HCT116 (cell line): ENCODE measurements around the gene LILRB3. TPM values are rescaled to one million over a fixed set of nuclear protein-coding genes. Genes with fewer than 3 reads are reported as not detected.

ENCODE experiments used
- ATAC-seq: fragments of 200-7000 bp; cut with Tn5 transposase; 2 replicates; pipeline ENCODE4 v1.9.1; 2020; ENCODE audit warnings: mild to moderate bottlenecking, moderate library complexity
- BruUV-seq: library from RNA; stranded (reverse); fragments of 400-500 nt; replicated peaks from 2 replicates; lab custom pipeline; 2021; lab: Mats Ljungman, UMichigan
- CTCF ChIA-PET: fragments of 300-600 bp; sonication (Branson Sonifier 250); formaldehyde crosslinking; loops from one replicate; lab custom pipeline; 2021; ENCODE audit warnings: antibody characterized with exemption; lab: Charles Lee
- POLR2A ChIA-PET: fragments of 300-600, 350-600 bp; sonication (Branson Sonifier 250); formaldehyde crosslinking; loops from one replicate; lab custom pipeline; 2021; ENCODE audit warnings: antibody characterized with exemption; lab: Charles Lee
- RAD21 ChIA-PET, 2 experiments: fragments of 300-600 bp; sonication (Branson Sonifier 250); formaldehyde crosslinking; loops; one replicate each; lab custom pipeline; 2023; ENCODE audit warnings: low total read pairs in 2 of 2; ENCODE audit not compliant: uncharacterized antibody in 2 of 2, unreplicated experiment in 2 of 2, low non-redundant PET in 1 of 2; lab: Charles Lee
- DNase-seq: peaks from one replicate; pipeline ENCODE4 v3.0.0-alpha.2; 2010; ENCODE audit warnings: low read depth, low spot score
- H2AFZ ChIP-seq: fragments of 200-600 bp; shearing (Covaris generic), sonication (generic); 2 replicates; pipeline ENCODE4 v1.6.1; 2017; ENCODE audit warnings: low read depth, mixed run types, mixed read lengths, antibody characterized with exemption, low read length; ENCODE audit not compliant: poor library complexity, severe bottlenecking
- H3K27ac ChIP-seq: 2 replicates; pipeline ENCODE4 v1.5.1; 2012; ENCODE audit warnings: low read depth, low read length
- H3K27me3 ChIP-seq: fragments of 200-600 bp; sonication (generic); 2 replicates; pipeline ENCODE4 v1.6.1; 2016; ENCODE audit warnings: mixed run types, low read length, mixed read lengths; ENCODE audit not compliant: insufficient read depth
- H3K36me3 ChIP-seq, 2 experiments: fragments of 200-500 bp in 1 of 2; fragments of 200-600 bp in 1 of 2; sonication (Bioruptor generic) in 1 of 2; sonication (generic) in 1 of 2; 2 replicates each; pipeline versions ENCODE4 v1.5.1 to v1.6.1; 2014 to 2016; ENCODE audit warnings: low read length in 2 of 2, inconsistent platforms in 1 of 2, mixed read lengths in 1 of 2, mixed run types in 1 of 2; ENCODE audit not compliant: insufficient read depth in 2 of 2, control insufficient read depth in 1 of 2
- H3K4me1 ChIP-seq, 2 experiments: fragments of 200-600 bp in 1 of 2; sonication (generic) in 1 of 2; 2 replicates each; pipeline versions ENCODE4 v1.5.1 to v1.6.1; 2012 to 2017; ENCODE audit warnings: low read length in 2 of 2, inconsistent platforms in 1 of 2, mild to moderate bottlenecking in 1 of 2, mixed read lengths in 1 of 2, mixed run types in 1 of 2, moderate library complexity in 1 of 2; ENCODE audit not compliant: insufficient read depth in 2 of 2, control insufficient read depth in 1 of 2
- H3K4me2 ChIP-seq: fragments of 200-600 bp; sonication (generic); 2 replicates; pipeline ENCODE4 v1.6.1; 2017; ENCODE audit warnings: mixed run types, low read length, mixed read lengths
- H3K4me3 ChIP-seq, 2 experiments: fragments of 200-600 bp in 1 of 2; sonication (generic) in 1 of 2; replicated peaks in 1 of 2; 2 replicates each; pipeline ENCODE4 v1.5.1; 2011 to 2016; ENCODE audit warnings: low read length in 2 of 2, control low read depth in 1 of 2, low read depth in 1 of 2, mild to moderate bottlenecking in 1 of 2, mixed read lengths in 1 of 2, mixed run types in 1 of 2
- H3K79me2 ChIP-seq: fragments of 200-600 bp; sonication (generic); 2 replicates; pipeline ENCODE4 v1.6.1; 2017; ENCODE audit warnings: mild to moderate bottlenecking, mixed run types, low read length, moderate library complexity, mixed read lengths; ENCODE audit not compliant: insufficient read depth
- H3K9ac ChIP-seq: fragments of 200-600 bp; sonication (generic); 2 replicates; pipeline ENCODE4 v1.6.1; 2016; ENCODE audit warnings: low read length, mixed read lengths
- H3K9me2 ChIP-seq: fragments of 200-600 bp; sonication (generic), shearing (Covaris generic); 2 replicates; pipeline ENCODE4 v1.6.1; 2017; ENCODE audit warnings: mixed run types, mild to moderate bottlenecking, moderate library complexity; ENCODE audit not compliant: insufficient read depth
- H3K9me3 ChIP-seq, 2 experiments: fragments of 200-500 bp in 1 of 2; fragments of 200-600 bp in 1 of 2; sonication (Bioruptor generic) in 1 of 2; sonication (generic) in 1 of 2; 2 replicates each; pipeline ENCODE4 v1.6.1; 2014 to 2017; ENCODE audit warnings: low read length in 2 of 2, mixed read lengths in 2 of 2, inconsistent platforms in 1 of 2, low read depth in 1 of 2, mild to moderate bottlenecking in 1 of 2, mixed run types in 1 of 2, moderate library complexity in 1 of 2; ENCODE audit not compliant: control insufficient read depth in 1 of 2, insufficient read depth in 1 of 2
- H4K20me1 ChIP-seq: fragments of 200-600 bp; sonication (generic), shearing (Covaris generic); 2 replicates; pipeline ENCODE4 v1.6.1; 2017; ENCODE audit warnings: mixed run types, mild to moderate bottlenecking, moderate library complexity; ENCODE audit not compliant: insufficient read depth
- ATF3 ChIP-seq: IDR thresholded peaks from 2 replicates; pipeline ENCODE4 v1.6.1; 2012
- CBX3 ChIP-seq: IDR thresholded peaks from 2 replicates; pipeline ENCODE4 v1.6.1; 2012; ENCODE audit warnings: low read depth
- CEBPB ChIP-seq: IDR thresholded peaks from 2 replicates; pipeline ENCODE4 v1.6.1; 2012; ENCODE audit warnings: low read depth
- ELF1 ChIP-seq: IDR thresholded peaks from 2 replicates; pipeline ENCODE4 v1.6.1; 2012; ENCODE audit warnings: low read depth, borderline replicate concordance
- JUND ChIP-seq: IDR thresholded peaks from 2 replicates; pipeline ENCODE4 v1.6.1; 2012
- POLR2A ChIP-seq: IDR thresholded peaks from 2 replicates; pipeline ENCODE4 v1.7.0; 2011; ENCODE audit warnings: borderline replicate concordance; ENCODE audit not compliant: insufficient read depth, insufficient read length; ENCODE audit errors: extremely low read depth
- POLR2AphosphoS5 ChIP-seq: IDR thresholded peaks from 2 replicates; pipeline ENCODE4 v1.6.1; 2011; ENCODE audit warnings: mild to moderate bottlenecking, low read depth, low read length, moderate library complexity
- RAD21 ChIP-seq: IDR thresholded peaks from 2 replicates; pipeline ENCODE4 v1.6.1; 2012; ENCODE audit warnings: low read depth, mild to moderate bottlenecking
- SIN3A ChIP-seq: IDR thresholded peaks from 2 replicates; pipeline ENCODE4 v1.6.1; 2012; ENCODE audit warnings: low read depth
- intact Hi-C: fragments of 100-400 bp; cut with micrococcal nuclease; formaldehyde crosslinking; loops from 2 replicates; pipeline ENCODE4 v1.10.0; 2022
- total RNA-seq: library from RNA; stranded (reverse); gene quantifications from one replicate; pipeline ENCODE4 v1.2.1, GENCODE V29; 2021; ENCODE audit not compliant: unreplicated experiment
- TF ChIP-seq, protein P1 (sequence below), 3 experiments: fragments of 200-600 bp in 1 of 3; sonication (generic) in 1 of 3; IDR thresholded peaks in 2 of 3; conservative IDR thresholded peaks in 1 of 3; 2 replicates each; pipeline ENCODE4 v1.5.1; 2012 to 2017; ENCODE audit warnings: low read depth in 2 of 3, low read length in 2 of 3, antibody characterized with exemption in 1 of 3, borderline replicate concordance in 1 of 3, control low read depth in 1 of 3, mild to moderate bottlenecking in 1 of 3, mixed read lengths in 1 of 3, mixed run types in 1 of 3, moderate library complexity in 1 of 3; ENCODE audit not compliant: insufficient read depth in 1 of 3

Gene LILRB3
- total RNA-seq, 1 experiment from 2014 or later = 0.12 TPM

DNA sequence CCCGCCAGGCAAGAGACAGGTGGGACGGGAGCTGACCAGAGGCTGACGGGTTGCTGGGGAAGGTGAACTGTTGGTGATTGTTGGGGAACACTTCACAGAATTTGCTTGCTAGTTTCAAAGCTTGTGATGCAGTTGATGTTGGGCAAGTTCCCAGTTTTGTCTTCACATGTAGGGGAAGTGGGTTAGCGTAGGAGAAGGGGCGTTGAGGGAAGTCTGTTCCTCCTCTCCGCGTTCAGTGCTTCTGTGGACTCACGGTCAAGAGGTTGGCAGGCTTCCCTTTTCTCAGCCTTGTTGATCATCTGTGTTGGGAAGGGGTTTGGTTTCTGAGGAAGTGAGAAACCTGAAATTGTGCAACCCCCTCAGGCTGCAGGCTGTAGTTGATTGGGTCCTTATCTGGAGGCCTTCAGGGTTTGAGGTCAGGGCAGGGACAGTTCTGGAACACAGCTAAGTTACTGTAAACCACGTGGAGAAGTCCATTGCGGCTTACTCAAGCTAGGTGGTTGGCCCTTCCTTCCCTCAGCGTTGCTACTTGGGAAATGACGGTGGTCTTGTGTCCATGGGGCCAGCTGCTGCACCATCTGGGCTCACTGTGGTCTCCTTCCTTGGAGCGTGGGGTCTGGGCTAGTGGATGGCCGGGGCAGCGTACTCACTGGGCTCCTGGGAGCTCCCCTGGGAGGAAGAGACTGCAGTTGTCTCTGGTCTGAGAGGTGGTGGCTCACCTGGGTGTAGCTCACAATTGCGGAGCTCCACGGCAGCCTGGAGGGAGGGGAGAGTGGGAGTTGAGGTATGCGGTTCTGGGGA lies 14.6 kb downstream of the LILRB3 start:
- no peak overlapping the region for H3K4me2 ChIP-seq
- no peaks in the 10 kb centered on the region for H3K9me2 ChIP-seq
- peaks cover 55% of the 10 kb centered on the region; the same call in 1 of the 2 replicates for H4K20me1 ChIP-seq
- no peaks in the 10 kb centered on the region for H3K9me3 ChIP-seq
- no peak overlapping the region for H3K4me3 ChIP-seq
- TF ChIP-seq RAD21 (no peak), POLR2A (peak; percentile 17), CBX3 (no peak), JUND (peak; percentile 30; the same call in 1 of the 2 replicates), ELF1 (no peak), CEBPB (no peak), SIN3A (peak; percentile 59), POLR2AphosphoS5 (no peak; the same call in 1 of the 2 replicates), ATF3 (no peak)
- TF ChIP-seq, protein P1, sequence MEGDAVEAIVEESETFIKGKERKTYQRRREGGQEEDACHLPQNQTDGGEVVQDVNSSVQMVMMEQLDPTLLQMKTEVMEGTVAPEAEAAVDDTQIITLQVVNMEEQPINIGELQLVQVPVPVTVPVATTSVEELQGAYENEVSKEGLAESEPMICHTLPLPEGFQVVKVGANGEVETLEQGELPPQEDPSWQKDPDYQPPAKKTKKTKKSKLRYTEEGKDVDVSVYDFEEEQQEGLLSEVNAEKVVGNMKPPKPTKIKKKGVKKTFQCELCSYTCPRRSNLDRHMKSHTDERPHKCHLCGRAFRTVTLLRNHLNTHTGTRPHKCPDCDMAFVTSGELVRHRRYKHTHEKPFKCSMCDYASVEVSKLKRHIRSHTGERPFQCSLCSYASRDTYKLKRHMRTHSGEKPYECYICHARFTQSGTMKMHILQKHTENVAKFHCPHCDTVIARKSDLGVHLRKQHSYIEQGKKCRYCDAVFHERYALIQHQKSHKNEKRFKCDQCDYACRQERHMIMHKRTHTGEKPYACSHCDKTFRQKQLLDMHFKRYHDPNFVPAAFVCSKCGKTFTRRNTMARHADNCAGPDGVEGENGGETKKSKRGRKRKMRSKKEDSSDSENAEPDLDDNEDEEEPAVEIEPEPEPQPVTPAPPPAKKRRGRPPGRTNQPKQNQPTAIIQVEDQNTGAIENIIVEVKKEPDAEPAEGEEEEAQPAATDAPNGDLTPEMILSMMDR (IDR thresholded peaks at IDR 0.05 in 2 of 3, conservative IDR thresholded peaks at IDR 0.05 in 1 of 3; ENCODE audit: borderline replicate concordance in 1 of 3, insufficient read depth in 1 of 3, low read depth in 2 of 3, low read length in 2 of 3) = no peak
- peaks cover 9 to 47% of the 10 kb centered on the region in 2 experiments for H3K4me1 ChIP-seq
- peaks cover 37 to 50% of the 10 kb centered on the region in 2 experiments for H3K36me3 ChIP-seq
- peak; percentile 37 for ATAC-seq
- RAD21 ChIA-PET = no interaction called here
- no peaks in the 10 kb centered on the region for H3K27me3 ChIP-seq
- BruUV-seq = no TSS peak
- intact Hi-C loops = no loop called here
- CTCF ChIA-PET = no interaction called here
- POLR2A ChIA-PET = interaction anchor here (1.0 kb wide), 1 partner anchor 17 kb away, joined by 3 read pairs; the partner anchor contains the start of gene TSEN34
- peaks cover 49% of the 10 kb centered on the region for H3K79me2 ChIP-seq
- peak overlapping the region; percentile 1; the same call in 1 of the 2 replicates for H3K9ac ChIP-seq
- H3K27ac ChIP-seq = peak overlapping the region; percentile 18; the same call in 1 of the 2 replicates
- no peak overlapping the region for H2AFZ ChIP-seq
- no peak for DNase-seq
